ENCODE data around the gene CTU2. TPM values are rescaled to one million over a fixed set of nuclear protein-coding genes. Genes with fewer than 3 reads are reported as not detected.

Gene CTU2
- total and polyA plus RNA-seq, 2 of the 8 experiments (the other 6 are each of a cell fraction or from before 2014, with no cell fraction given), result 32.7 to 42.9 TPM

- H2AFZ ChIP-seq (ENCODE audit: low read length), result no peak overlapping the region
- no peaks in the 10 kb centered on the region for H3K23me2 ChIP-seq (ENCODE audit: low read depth, low read length)
- H3K56ac ChIP-seq (replicated peaks; ENCODE audit: insufficient read length, low read depth, low read length), result no peak overlapping the region
- no peak overlapping the region for H3K4ac ChIP-seq (replicated peaks; ENCODE audit: insufficient read length, low read depth, low read length)
- no peak overlapping the region for H4K91ac ChIP-seq (replicated peaks; ENCODE audit: insufficient read length, low read length)
- FAIRE-seq, result no peak
- DNase-seq (ENCODE audit: low read depth in 1 of 2, low spot score in 2 of 2), result no peak
- no peak overlapping the region for H2BK12ac ChIP-seq (ENCODE audit: low read depth, low read length)
- no peak overlapping the region for H3K27ac ChIP-seq (ENCODE audit: low read depth, low read length)
- no peak overlapping the region for H2BK15ac ChIP-seq (ENCODE audit: low read length)
- H3K79me2 ChIP-seq (ENCODE audit: control insufficient read depth in 1 of 2, insufficient read depth in 2 of 2, low read length in 2 of 2), result no peaks in the 10 kb centered on the region; a peak in 1 of 4 replicates
- no peak overlapping the region for H2BK120ac ChIP-seq (replicated peaks; ENCODE audit: low read depth, low read length)
- H4K20me1 ChIP-seq (replicated peaks in 1 of 2; ENCODE audit: control insufficient read depth in 1 of 2, insufficient read depth in 2 of 2, low read length in 2 of 2), result peaks cover 0 to 11% of the 10 kb centered on the region in 2 experiments
- H2BK20ac ChIP-seq (ENCODE audit: low read length), result no peak overlapping the region
- WGBS, 2 experiments (ENCODE audit: extremely low coverage in 1 of 2, insufficient coverage in 1 of 2, insufficient read length in 1 of 2, insufficient replicate concordance in 2 of 2, low coverage in 1 of 2, low lambda C conversion rate in 2 of 2, missing lambda C conversion rate in 1 of 2), result 94% methylated on average over 22 of the region's 24 CpGs; no CpG with 5 or more reads in 1 of the 2 experiments
- no peak overlapping the region; the same call in 1 of the 2 replicates for H3K18ac ChIP-seq (ENCODE audit: extremely low read depth, low read length)
- ChIA-PET POLR2A (ENCODE audit: partially characterized antibody) (interaction anchor here (0.7 to 2.2 kb wide), 6 partner anchors 10 to 59 kb away, joined by 3 to 8 read pairs (median 3); no protein-coding TSS in a partner anchor), CTCF (ENCODE audit: partially characterized antibody) (interaction anchor here (1.0 to 25.0 kb wide), 8 partner anchors 7 to 87 kb away, joined by 3 to 251 read pairs (median 6); no protein-coding TSS in a partner anchor)
- no peak overlapping the region for H2AK5ac ChIP-seq (ENCODE audit: low read depth, low read length)
- no peaks in the 10 kb centered on the region for H3K9me3 ChIP-seq (ENCODE audit: insufficient read depth in 2 of 2, low read depth in 1 of 2, low read length in 1 of 2)
- H3K9ac ChIP-seq (replicated peaks in 1 of 4; ENCODE audit: extremely low read depth in 1 of 4, low read depth in 3 of 4, low read length in 3 of 4), result no peak overlapping the region
- H4K5ac ChIP-seq (ENCODE audit: insufficient read length, low read depth, low read length), result no peak overlapping the region
- H3K4me1 ChIP-seq (replicated peaks in 1 of 4; ENCODE audit: control insufficient read depth in 3 of 4, insufficient read depth in 4 of 4, low read length in 3 of 4), result peaks cover 4 to 33% (median 28%) of the 10 kb centered on the region in 4 experiments
- no peak overlapping the region for H3K4me2 ChIP-seq (ENCODE audit: insufficient read depth in 1 of 2, low read depth in 2 of 2, low read length in 2 of 2)
- H3K79me1 ChIP-seq (ENCODE audit: low read depth, low read length), result peaks cover 5% of the 10 kb centered on the region
- peak overlapping the region; percentile 35; the same call in 1 of the 2 replicates for H4K8ac ChIP-seq (ENCODE audit: extremely low read depth, insufficient read depth, low read length)
- H3K4me3 ChIP-seq (ENCODE audit: extremely low read depth in 1 of 4, insufficient read depth in 2 of 4, low read depth in 3 of 4, low read length in 4 of 4), result no peak overlapping the region
- H3K14ac ChIP-seq (ENCODE audit: insufficient read length), result no peak overlapping the region
- H3K23ac ChIP-seq (ENCODE audit: insufficient read length), result no peak overlapping the region
- H3K27me3 ChIP-seq (replicated peaks in 1 of 4; ENCODE audit: control insufficient read depth in 3 of 4, extremely low read depth in 1 of 4, insufficient read depth in 3 of 4, low read length in 3 of 4), result no peaks in the 10 kb centered on the region
- H3K36me3 ChIP-seq (ENCODE audit: control insufficient read depth in 2 of 4, insufficient read depth in 4 of 4, low read length in 3 of 4), result no peaks in the 10 kb centered on the region
- peak overlapping the region; percentile 28; the same call in 1 of the 2 replicates for H2BK5ac ChIP-seq (ENCODE audit: low read depth, low read length)
- no peak for TF ChIP-seq YY1 (IDR thresholded peaks at IDR 0.05; ENCODE audit: low read depth, low read length)
- TF ChIP-seq RNF2 (IDR thresholded peaks at IDR 0.05; ENCODE audit: borderline replicate concordance, low read depth, low read length, missing control alignments, poor library complexity, severe bottlenecking), result no peak
- TF ChIP-seq SP1 (IDR thresholded peaks at IDR 0.05; ENCODE audit: low read depth, low read length), result no peak
- TF ChIP-seq SAP30 (IDR thresholded peaks at IDR 0.05; ENCODE audit: insufficient read depth, insufficient replicate concordance, low read length), result no peak
- TF ChIP-seq KDM1A (IDR thresholded peaks at IDR 0.05; ENCODE audit: borderline replicate concordance, low read length), result no peak
- no peak for TF ChIP-seq KDM4A (IDR thresholded peaks at IDR 0.05; ENCODE audit: low read depth, low read length, severe bottlenecking)
- no peak for TF ChIP-seq CHD2 (IDR thresholded peaks at IDR 0.05; ENCODE audit: low read length)
- TF ChIP-seq JUND (IDR thresholded peaks at IDR 0.05; ENCODE audit: low read length), result no peak
- TF ChIP-seq SP4 (IDR thresholded peaks at IDR 0.05; ENCODE audit: low read length), result no peak
- no peak for TF ChIP-seq RFX5 (IDR thresholded peaks at IDR 0.05; ENCODE audit: borderline replicate concordance, low read depth, low read length)
- no peak for TF ChIP-seq RXRA (IDR thresholded peaks at IDR 0.05; ENCODE audit: insufficient read depth, low read depth, low read length)
- no peak for TF ChIP-seq ZNF274 (IDR thresholded peaks at IDR 0.05; ENCODE audit: borderline replicate concordance, extremely low read depth, low read length)
- no peak for TF ChIP-seq SUZ12 (IDR thresholded peaks at IDR 0.05; ENCODE audit: low read length)
These were observed 54.3 kb downstream of the CTU2 start for GRCh38 chr16:88760424-88761142.

Measured in H1 (cell line).